ENCODE measurements around the gene MFAP1.

DNA sequence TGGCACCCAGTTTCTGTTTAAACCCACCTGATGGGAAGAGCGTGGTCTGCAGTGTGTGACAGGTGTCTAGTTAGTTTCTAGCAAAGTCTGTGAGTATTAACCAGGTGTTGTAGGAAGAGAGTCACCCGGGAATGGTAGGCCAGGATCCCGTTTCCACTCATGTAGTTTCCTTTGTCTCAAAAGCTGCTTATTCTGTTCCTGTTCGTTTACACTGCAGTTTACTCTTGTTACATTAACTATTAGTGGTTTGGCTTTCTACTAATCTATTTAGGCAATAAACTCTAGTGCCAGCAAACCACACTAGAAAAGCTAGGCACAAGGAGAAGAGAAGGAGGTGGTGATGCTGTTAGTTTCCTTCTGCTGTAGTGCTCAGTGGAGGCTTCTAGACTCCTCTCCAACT, 35.1 kb upstream of the MFAP1 start:
- no peak for TF ChIP-seq CTCF (IDR thresholded peaks at IDR 0.05; ENCODE audit: low read depth, low read length, missing input control)
- TF ChIP-seq, protein P1, sequence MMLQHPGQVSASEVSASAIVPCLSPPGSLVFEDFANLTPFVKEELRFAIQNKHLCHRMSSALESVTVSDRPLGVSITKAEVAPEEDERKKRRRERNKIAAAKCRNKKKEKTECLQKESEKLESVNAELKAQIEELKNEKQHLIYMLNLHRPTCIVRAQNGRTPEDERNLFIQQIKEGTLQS (IDR thresholded peaks at IDR 0.05): no peak

Measured in liver (tissue), 3 donors.